GM12875 (cell line): ENCODE results near the gene LHPP.

ENCODE experiments used
- H3K4me3 ChIP-seq: one replicate; pipeline ENCODE4 v1.5.1; 2011; ENCODE audit warnings: low read depth, low read length, control low read depth
- CTCF ChIP-seq: IDR thresholded peaks from 2 replicates; pipeline ENCODE4 v1.5.1; 2011; ENCODE audit warnings: low read depth, mild to moderate bottlenecking, control low read depth, inconsistent platforms, low read length, moderate library complexity, borderline replicate concordance; ENCODE audit not compliant: insufficient read depth

LHPP gene

GRCh38 chr10:124650263-124650662, 188.6 kb downstream of the LHPP start:
- H3K4me3 ChIP-seq = no peak overlapping the region
- no peak for TF ChIP-seq CTCF

GRCh38 chr10:124650820-124651401, 189.3 kb downstream of the LHPP start:
- H3K4me3 ChIP-seq = no peak overlapping the region
- TF ChIP-seq CTCF = no peak

- no peak overlapping the region for H3K4me3 ChIP-seq
- no peak for TF ChIP-seq CTCF
Measured at GRCh38 chr10:124651402-124651891, 189.8 kb downstream of the LHPP start.

GRCh38 chr10:124652200-124652599, 190.6 kb downstream of the LHPP start:
- no peak overlapping the region for H3K4me3 ChIP-seq
- TF ChIP-seq CTCF = no peak

GRCh38 chr10:124652701-124653100, 191.1 kb downstream of the LHPP start:
- TF ChIP-seq CTCF = no peak
- no peak overlapping the region for H3K4me3 ChIP-seq

- no peak for TF ChIP-seq CTCF
- H3K4me3 ChIP-seq = no peak overlapping the region
Measured at GRCh38 chr10:124653311-124653710, 191.7 kb downstream of the LHPP start.

GRCh38 chr10:124653811-124654651, 192.4 kb downstream of the LHPP start:
- no peak for TF ChIP-seq CTCF
- H3K4me3 ChIP-seq = no peak overlapping the region
